ENCODE measurements around the gene ACTR3C. TPM values are rescaled to one million over a fixed set of nuclear protein-coding genes. Genes with fewer than 3 reads are reported as not detected.

Gene ACTR3C
- total and polyA plus RNA-seq, 4 donors = 6.8 to 34.2 (median 10.5) TPM

DNA sequence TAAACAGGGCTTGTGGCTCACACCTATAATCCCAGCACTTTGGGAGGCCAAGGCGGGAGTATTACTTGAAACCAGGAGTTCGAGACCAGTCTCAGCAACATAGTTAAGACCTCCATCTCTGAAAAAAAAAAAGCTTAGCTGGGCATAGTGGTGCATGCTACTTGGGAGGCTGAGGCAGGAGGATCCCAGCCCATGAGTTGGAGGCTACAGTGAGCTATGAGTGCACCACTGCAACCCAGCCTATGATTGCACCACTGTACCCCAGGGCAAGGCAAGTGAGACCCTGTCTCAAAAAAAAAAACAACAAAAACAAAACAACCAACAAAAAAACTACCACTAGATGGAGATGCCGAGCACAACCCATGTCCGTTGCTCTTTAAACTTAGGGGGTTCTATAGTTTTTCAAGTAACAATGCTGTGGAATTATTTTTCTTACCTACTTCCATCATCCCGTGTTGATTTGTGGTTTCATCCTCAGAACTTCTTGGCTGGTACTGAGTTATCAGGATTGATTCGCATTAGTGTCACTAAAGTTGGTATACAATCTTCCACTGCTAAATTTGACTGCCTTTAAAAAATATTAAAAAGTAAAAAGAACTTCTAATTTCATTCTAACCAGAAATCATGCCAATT is 33.0 kb upstream of the ACTR3C start:
- H3K27me3 ChIP-seq (ENCODE audit: control insufficient read depth in 3 of 3, insufficient read depth in 3 of 3, low read length in 2 of 3) = no peaks in the 10 kb centered on the region
- WGBS, 2 donors = 32 to 38% methylated on average over 6 of the region's 6 CpGs
- ATAC-seq (ENCODE audit: insufficient read depth, low FRiP score) (no peak), DNase-seq (peak in 2 of 3 donors; percentile 58 to 73)
- no peaks in the 10 kb centered on the region for H3K36me3 ChIP-seq (ENCODE audit: control insufficient read depth in 4 of 4, insufficient read depth in 4 of 4, low read length in 4 of 4)
- no peak for TF ChIP-seq CTCF (IDR thresholded peaks at IDR 0.05; ENCODE audit: control extremely low read depth, extremely low read depth)
- H3K9me3 ChIP-seq (ENCODE audit: control insufficient read depth in 4 of 4, insufficient read depth in 3 of 4, low read length in 3 of 4) = no peaks in the 10 kb centered on the region
- H3K4me3 ChIP-seq = no peak overlapping the region
- H3K27ac ChIP-seq (ENCODE audit: low read depth in 1 of 2, low read length in 1 of 2) = no peak overlapping the region
- H3K4me1 ChIP-seq (ENCODE audit: control insufficient read depth in 5 of 5, insufficient read depth in 5 of 5, low read length in 5 of 5) = no peaks in the 10 kb centered on the region
- no peak overlapping the region for H3K9ac ChIP-seq (ENCODE audit: insufficient read depth in 1 of 2, low read length in 2 of 2)

DNA sequence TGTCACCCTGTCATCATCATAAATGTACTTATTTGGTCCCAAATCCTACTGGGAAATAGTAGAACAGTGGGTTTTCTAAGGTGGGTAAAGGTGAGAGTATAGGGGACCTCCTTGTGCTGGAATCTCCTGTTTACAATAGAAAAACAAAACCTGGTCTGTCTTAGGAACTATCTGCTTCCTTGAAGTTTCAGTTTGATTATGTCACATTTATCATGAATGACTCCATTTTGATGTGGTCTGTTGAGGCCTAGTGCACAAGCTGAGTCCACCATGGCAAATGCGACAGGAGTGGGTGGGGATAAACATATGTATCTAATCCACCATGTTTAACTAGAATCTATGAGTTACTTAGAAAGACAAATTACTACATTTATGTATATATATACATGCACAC is 32.3 kb upstream of the ACTR3C start:
- no peak for DNase-seq
- no peak for ATAC-seq (ENCODE audit: insufficient read depth, low FRiP score)
- H3K27me3 ChIP-seq (ENCODE audit: control insufficient read depth in 3 of 3, insufficient read depth in 3 of 3, low read length in 2 of 3) = no peaks in the 10 kb centered on the region
- H3K36me3 ChIP-seq (ENCODE audit: control insufficient read depth in 4 of 4, insufficient read depth in 4 of 4, low read length in 4 of 4) = no peaks in the 10 kb centered on the region
- no peaks in the 10 kb centered on the region for H3K4me1 ChIP-seq (ENCODE audit: control insufficient read depth in 5 of 5, insufficient read depth in 5 of 5, low read length in 5 of 5)
- no peak for TF ChIP-seq CTCF (IDR thresholded peaks at IDR 0.05; ENCODE audit: control extremely low read depth, extremely low read depth)
- WGBS, 2 donors = 74 to 76% methylated on average over 1 of the region's 1 CpG
- H3K9ac ChIP-seq (ENCODE audit: insufficient read depth in 1 of 2, low read length in 2 of 2) = no peak overlapping the region
- H3K27ac ChIP-seq (ENCODE audit: low read depth in 1 of 2, low read length in 1 of 2) = no peak overlapping the region
- no peak overlapping the region for H3K4me3 ChIP-seq
- no peaks in the 10 kb centered on the region for H3K9me3 ChIP-seq (ENCODE audit: control insufficient read depth in 4 of 4, insufficient read depth in 3 of 4, low read length in 3 of 4)

- WGBS, 2 donors = 75 to 80% methylated on average over 8 of the region's 8 CpGs
- Histone ChIP-seq H3K27ac (ENCODE audit: low read depth in 1 of 2, low read length in 1 of 2) (no peak overlapping the region), H3K36me3 (ENCODE audit: control insufficient read depth in 4 of 4, insufficient read depth in 4 of 4, low read length in 4 of 4) (no peaks in the 10 kb centered on the region), H3K4me1 (ENCODE audit: control insufficient read depth in 5 of 5, insufficient read depth in 5 of 5, low read length in 5 of 5) (no peaks in the 10 kb centered on the region), H3K9ac (ENCODE audit: insufficient read depth in 1 of 2, low read length in 2 of 2) (no peak overlapping the region), H3K9me3 (ENCODE audit: control insufficient read depth in 4 of 4, insufficient read depth in 3 of 4, low read length in 3 of 4) (peaks cover 0 to 2% (median 0%) of the 10 kb centered on the region in 4 donors), H3K4me3 (no peak overlapping the region), H3K27me3 (ENCODE audit: control insufficient read depth in 3 of 3, insufficient read depth in 3 of 3, low read length in 2 of 3) (no peaks in the 10 kb centered on the region)
- TF ChIP-seq CTCF (IDR thresholded peaks at IDR 0.05; ENCODE audit: control extremely low read depth, extremely low read depth) = no peak
- DNase-seq (no peak), ATAC-seq (ENCODE audit: insufficient read depth, low FRiP score) (no peak)
These were observed 28.3 kb upstream of the ACTR3C start for GRCh38 chr7:150351587-150352194.
